BLaER1 (cell line): ENCODE results near the gene CACNA2D3.

ENCODE experiments used
- H3K27ac ChIP-seq: shearing (Covaris generic); formaldehyde crosslinking; 2 replicates; pipeline ENCODE4 v1.8.1; 2022
- H3K27me3 ChIP-seq: shearing (Covaris generic); formaldehyde crosslinking; 2 replicates; pipeline ENCODE4 v1.8.1; 2022
- H3K36me3 ChIP-seq: shearing (Covaris generic); formaldehyde crosslinking; 2 replicates; pipeline ENCODE4 v1.8.1; 2022
- H3K4me1 ChIP-seq: shearing (Covaris generic); formaldehyde crosslinking; 2 replicates; pipeline ENCODE4 v1.8.1; 2022
- H3K4me2 ChIP-seq: shearing (Covaris generic); formaldehyde crosslinking; 2 replicates; pipeline ENCODE4 v1.8.1; 2022
- H3K4me3 ChIP-seq: shearing (Covaris generic); formaldehyde crosslinking; 2 replicates; pipeline ENCODE4 v1.8.1; 2022
- H3K9ac ChIP-seq: shearing (Covaris generic); formaldehyde crosslinking; 2 replicates; pipeline ENCODE4 v1.8.1; 2022
- H3K9me3 ChIP-seq: shearing (Covaris generic); formaldehyde crosslinking; 2 replicates; pipeline ENCODE4 v1.8.1; 2022
- H4K20me1 ChIP-seq: shearing (Covaris generic); formaldehyde crosslinking; 2 replicates; pipeline ENCODE4 v1.8.1; 2022
- Cebpa-rat ChIP-seq: shearing (Covaris generic); IDR thresholded peaks from 2 replicates; pipeline ENCODE4 v1.8.1; 2022

The CACNA2D3 gene

DNA sequence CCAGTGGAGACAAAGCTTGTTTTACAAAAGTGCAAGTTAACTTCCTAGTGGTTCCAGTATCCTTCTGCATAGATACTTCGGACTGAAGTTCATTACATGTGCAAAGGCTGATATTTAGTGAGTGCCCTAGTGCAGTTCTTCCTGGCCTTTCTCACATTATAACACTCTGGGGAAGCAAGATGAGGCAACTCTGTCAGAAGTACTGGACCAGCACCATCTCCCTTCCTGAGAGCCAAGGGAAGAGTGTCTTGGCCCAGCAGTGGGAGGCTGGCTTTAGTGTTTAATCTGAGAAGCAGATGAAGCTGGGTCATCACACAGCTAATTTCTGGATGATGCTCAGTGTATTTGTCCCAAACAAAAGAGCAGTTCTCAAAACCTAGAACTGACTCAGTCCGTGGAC is 397.7 kb downstream of the CACNA2D3 start:
- Histone ChIP-seq H3K27ac (no peak overlapping the region), H3K4me3 (no peak overlapping the region), H3K9me3 (peaks cover 8% of the 10 kb centered on the region; the same call in 1 of the 2 replicates), H3K27me3 (no peaks in the 10 kb centered on the region), H3K4me2 (no peak overlapping the region), H3K4me1 (peaks cover 14% of the 10 kb centered on the region), H3K36me3 (no peaks in the 10 kb centered on the region), H3K9ac (no peak overlapping the region), H4K20me1 (no peaks in the 10 kb centered on the region)
- no peak for TF ChIP-seq Cebpa-rat

GRCh38 chr3:54527521-54527920 is 405.2 kb downstream of the CACNA2D3 start:
- TF ChIP-seq Cebpa-rat: no peak
- no peak overlapping the region for H3K27ac ChIP-seq

GRCh38 chr3:54527953-54528352 is 405.6 kb downstream of the CACNA2D3 start:
- H3K9ac ChIP-seq: no peak overlapping the region
- no peak overlapping the region for H3K27ac ChIP-seq
- no peaks in the 10 kb centered on the region for H3K36me3 ChIP-seq
- H3K27me3 ChIP-seq: no peaks in the 10 kb centered on the region
- H3K4me2 ChIP-seq: no peak overlapping the region
- H4K20me1 ChIP-seq: no peaks in the 10 kb centered on the region
- 0 out of 2 replicates have a peak, but pooled peaks cover 17% of the 10 kb centered on the region for H3K9me3 ChIP-seq
- H3K4me3 ChIP-seq: no peak overlapping the region
- peaks cover 13% of the 10 kb centered on the region for H3K4me1 ChIP-seq
- no peak for TF ChIP-seq Cebpa-rat

More at GRCh38 chr3:54527521-54527920, 405.2 kb downstream of the CACNA2D3 start:
- H3K27me3 ChIP-seq: no peaks in the 10 kb centered on the region
- no peak overlapping the region for H3K4me3 ChIP-seq
- no peak overlapping the region for H3K4me2 ChIP-seq
- no peaks in the 10 kb centered on the region for H3K36me3 ChIP-seq
- no peak overlapping the region for H3K9ac ChIP-seq
- H4K20me1 ChIP-seq: no peaks in the 10 kb centered on the region
- 0 out of 2 replicates have a peak, but pooled peaks cover 19% of the 10 kb centered on the region for H3K9me3 ChIP-seq
- peaks cover 13% of the 10 kb centered on the region for H3K4me1 ChIP-seq

- no peaks in the 10 kb centered on the region for H4K20me1 ChIP-seq
- no peak for TF ChIP-seq Cebpa-rat
- no peak overlapping the region for H3K4me2 ChIP-seq
- no peak overlapping the region for H3K9ac ChIP-seq
- H3K27ac ChIP-seq: no peak overlapping the region
- H3K36me3 ChIP-seq: no peaks in the 10 kb centered on the region
- no peaks in the 10 kb centered on the region for H3K27me3 ChIP-seq
- H3K9me3 ChIP-seq: 0 out of 2 replicates have a peak, but pooled peaks cover 17% of the 10 kb centered on the region
- H3K4me3 ChIP-seq: no peak overlapping the region
- peaks cover 17% of the 10 kb centered on the region for H3K4me1 ChIP-seq
Observed at GRCh38 chr3:54528668-54529067, 406.3 kb downstream of the CACNA2D3 start.

- no peak for TF ChIP-seq Cebpa-rat
- peaks cover 24% of the 10 kb centered on the region for H3K4me1 ChIP-seq
- H3K27me3 ChIP-seq: no peaks in the 10 kb centered on the region
- no peak overlapping the region for H3K9ac ChIP-seq
- H3K9me3 ChIP-seq: 0 out of 2 replicates have a peak, but pooled peaks cover 17% of the 10 kb centered on the region
- no peak overlapping the region for H3K4me2 ChIP-seq
- no peak overlapping the region for H3K4me3 ChIP-seq
- no peaks in the 10 kb centered on the region for H3K36me3 ChIP-seq
- no peaks in the 10 kb centered on the region for H4K20me1 ChIP-seq
- H3K27ac ChIP-seq: no peak overlapping the region
Observed at GRCh38 chr3:54530091-54530490, 407.7 kb downstream of the CACNA2D3 start.

GRCh38 chr3:54530944-54531343 is 408.6 kb downstream of the CACNA2D3 start:
- TF ChIP-seq Cebpa-rat: no peak
- no peaks in the 10 kb centered on the region for H4K20me1 ChIP-seq
- H3K4me3 ChIP-seq: no peak overlapping the region
- no peak overlapping the region for H3K27ac ChIP-seq
- H3K36me3 ChIP-seq: no peaks in the 10 kb centered on the region
- 0 out of 2 replicates have a peak, but pooled peaks cover 10% of the 10 kb centered on the region for H3K9me3 ChIP-seq
- H3K9ac ChIP-seq: no peak overlapping the region
- H3K27me3 ChIP-seq: no peaks in the 10 kb centered on the region
- peak overlapping the region; percentile 40 for H3K4me2 ChIP-seq
- peaks cover 24% of the 10 kb centered on the region for H3K4me1 ChIP-seq

- H3K27me3 ChIP-seq: no peaks in the 10 kb centered on the region
- H3K4me2 ChIP-seq: peak overlapping the region; percentile 40
- peaks cover 24% of the 10 kb centered on the region for H3K4me1 ChIP-seq
- no peak for TF ChIP-seq Cebpa-rat
- H3K4me3 ChIP-seq: no peak overlapping the region
- no peaks in the 10 kb centered on the region for H4K20me1 ChIP-seq
- no peak overlapping the region for H3K27ac ChIP-seq
- H3K9ac ChIP-seq: no peak overlapping the region
- H3K36me3 ChIP-seq: no peaks in the 10 kb centered on the region
- H3K9me3 ChIP-seq: 0 out of 2 replicates have a peak, but pooled peaks cover 9% of the 10 kb centered on the region
Observed at GRCh38 chr3:54531741-54532140, 409.4 kb downstream of the CACNA2D3 start.

DNA sequence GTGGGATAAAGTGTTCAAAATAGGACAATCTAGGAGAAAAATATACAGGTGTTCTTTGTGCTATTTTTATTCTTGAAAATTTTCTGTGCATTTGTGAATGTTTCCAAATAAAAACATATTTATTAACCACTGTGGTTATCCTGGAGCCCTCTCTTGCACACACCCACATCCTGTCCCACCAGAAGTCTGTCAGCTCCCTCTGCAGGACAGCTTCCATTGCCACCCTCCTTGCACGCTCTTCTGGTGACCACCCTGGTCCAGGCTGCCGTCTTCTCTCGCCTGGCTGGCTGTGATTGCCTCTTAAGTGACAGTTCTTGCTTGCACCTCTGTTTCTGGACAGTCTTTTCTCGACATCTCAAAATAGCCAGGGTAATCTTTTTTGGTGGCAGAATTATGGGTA is 411.5 kb downstream of the CACNA2D3 start:
- Histone ChIP-seq H3K9ac (no peak overlapping the region), H3K36me3 (no peaks in the 10 kb centered on the region), H3K4me3 (no peak overlapping the region), H3K4me1 (peaks cover 31% of the 10 kb centered on the region), H3K27me3 (no peaks in the 10 kb centered on the region), H4K20me1 (no peaks in the 10 kb centered on the region), H3K9me3 (no peaks in the 10 kb centered on the region), H3K27ac (no peak overlapping the region), H3K4me2 (0 out of 2 replicates have a peak overlapping the region, but pooled peaks have one; percentile 8)
- no peak for TF ChIP-seq Cebpa-rat

GRCh38 chr3:54535619-54536018 is 413.3 kb downstream of the CACNA2D3 start:
- TF ChIP-seq Cebpa-rat: no peak

DNA sequence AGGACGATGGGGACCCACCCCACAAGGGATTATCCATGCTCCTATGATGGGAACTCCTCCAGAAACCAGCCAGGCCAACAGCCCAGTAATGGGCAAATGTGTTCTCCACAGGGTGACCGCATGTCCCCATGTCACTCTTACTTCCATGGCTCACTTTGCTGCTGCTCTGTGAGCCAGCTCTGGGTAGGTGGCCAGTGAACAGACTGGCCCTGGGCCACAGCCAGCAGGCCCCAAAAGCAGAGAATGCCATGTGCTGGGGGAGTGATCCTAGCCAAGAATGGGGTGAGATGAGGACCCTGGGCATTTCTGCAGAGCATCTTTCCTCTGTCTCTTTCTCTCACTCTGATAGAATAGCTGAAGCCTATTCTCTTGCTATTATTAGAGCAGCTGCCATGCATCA is 414.1 kb downstream of the CACNA2D3 start:
- no peak overlapping the region for H3K4me2 ChIP-seq
- no peak for TF ChIP-seq Cebpa-rat
- no peak overlapping the region for H3K27ac ChIP-seq
- no peaks in the 10 kb centered on the region for H4K20me1 ChIP-seq
- no peak overlapping the region for H3K4me3 ChIP-seq
- no peaks in the 10 kb centered on the region for H3K9me3 ChIP-seq
- no peak overlapping the region for H3K9ac ChIP-seq
- H3K4me1 ChIP-seq: peaks cover 24% of the 10 kb centered on the region
- H3K27me3 ChIP-seq: no peaks in the 10 kb centered on the region
- no peaks in the 10 kb centered on the region for H3K36me3 ChIP-seq

More at GRCh38 chr3:54535619-54536018, 413.3 kb downstream of the CACNA2D3 start:
- no peak overlapping the region for H3K4me3 ChIP-seq
- H3K36me3 ChIP-seq: no peaks in the 10 kb centered on the region
- H3K4me2 ChIP-seq: no peak overlapping the region
- H3K9me3 ChIP-seq: no peaks in the 10 kb centered on the region
- peaks cover 31% of the 10 kb centered on the region for H3K4me1 ChIP-seq
- no peaks in the 10 kb centered on the region for H4K20me1 ChIP-seq
- no peak overlapping the region for H3K27ac ChIP-seq
- no peaks in the 10 kb centered on the region for H3K27me3 ChIP-seq
- no peak overlapping the region for H3K9ac ChIP-seq

- no peak overlapping the region for H3K4me2 ChIP-seq
- no peak for TF ChIP-seq Cebpa-rat
- no peaks in the 10 kb centered on the region for H3K36me3 ChIP-seq
- no peaks in the 10 kb centered on the region for H4K20me1 ChIP-seq
- no peak overlapping the region for H3K9ac ChIP-seq
- no peaks in the 10 kb centered on the region for H3K27me3 ChIP-seq
- no peak overlapping the region for H3K27ac ChIP-seq
- no peaks in the 10 kb centered on the region for H3K9me3 ChIP-seq
- H3K4me3 ChIP-seq: no peak overlapping the region
- H3K4me1 ChIP-seq: peaks cover 18% of the 10 kb centered on the region
Observed at GRCh38 chr3:54537506-54537905, 415.2 kb downstream of the CACNA2D3 start.
